Adipose tissue (tissue), 3 donors: ENCODE measurements around the gene SCG2. TPM values are rescaled to one million over a fixed set of nuclear protein-coding genes. Genes with fewer than 3 reads are reported as not detected.

Experiments
- polyA plus RNA-seq, 3 donors: library from polyadenylated mRNA; stranded (reverse); fragments of 200-250 nt; gene quantifications; one replicate each; pipeline ENCODE4 v1.2.3, GENCODE V29; 2013
- donor health status: healthy with polysubstance abuse.
- donor health status: Bipolar disorder and iron deficiency.
- donor health status: healthy.

The SCG2 gene
- polyA plus RNA-seq, 3 donors, result 0.24 to 9.7 TPM; not detected in 1

Other genes with a start within 250 kb of the SCG2 start
- gene AP1S3, start 235.2 kb upstream of the SCG2 start, polyA plus RNA-seq, result 1 to 10 TPM in 1 of 3 donors, under 1 TPM in 2; 0.67 to 1.1 (median 0.97) TPM